ENCODE results near the gene HIGD1A.

The HIGD1A gene

DNA sequence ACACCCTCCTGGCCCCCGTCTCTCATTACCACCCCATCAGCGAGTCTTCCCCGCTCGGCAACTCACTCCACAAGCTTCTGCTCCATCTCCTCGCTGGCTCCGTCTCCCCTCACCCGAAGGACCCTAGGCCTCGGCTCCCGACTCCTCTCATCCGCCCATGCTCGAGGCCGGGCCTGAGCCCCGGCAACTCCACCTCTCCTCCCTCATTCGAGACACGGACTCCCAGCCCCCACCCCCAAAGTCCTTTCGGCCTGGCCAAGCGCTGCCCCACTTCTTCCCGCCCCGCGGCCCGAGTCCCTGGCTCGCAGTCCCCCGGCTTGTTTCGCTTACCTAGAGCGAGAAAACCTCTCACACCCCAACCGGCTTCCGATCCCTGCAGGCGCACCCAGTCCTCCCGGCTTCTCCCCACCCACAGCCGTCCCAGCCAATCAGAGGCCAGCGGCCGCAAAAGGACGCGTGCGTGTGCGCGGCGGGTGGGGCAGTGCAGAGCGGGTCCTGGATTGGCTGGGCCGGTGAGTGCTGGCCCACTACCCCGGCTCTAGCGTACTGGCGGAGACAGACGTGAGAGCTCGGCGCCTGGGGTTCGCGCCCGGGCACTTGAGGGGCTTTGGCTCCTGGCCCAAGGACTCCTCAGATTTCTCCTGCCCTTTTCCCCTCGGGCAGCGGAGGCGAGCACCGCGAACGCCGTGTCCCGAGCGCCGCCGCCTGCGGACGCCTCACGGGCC is at the start of gene HIGD1A:
Gene HIGD1A, minus strand, starts transcription at position 385 of the 725 bp plus-strand sequence. CDS start 10,237 bp downstream, outside the sequence.
- peak; percentile 96 for FAIRE-seq

DNA sequence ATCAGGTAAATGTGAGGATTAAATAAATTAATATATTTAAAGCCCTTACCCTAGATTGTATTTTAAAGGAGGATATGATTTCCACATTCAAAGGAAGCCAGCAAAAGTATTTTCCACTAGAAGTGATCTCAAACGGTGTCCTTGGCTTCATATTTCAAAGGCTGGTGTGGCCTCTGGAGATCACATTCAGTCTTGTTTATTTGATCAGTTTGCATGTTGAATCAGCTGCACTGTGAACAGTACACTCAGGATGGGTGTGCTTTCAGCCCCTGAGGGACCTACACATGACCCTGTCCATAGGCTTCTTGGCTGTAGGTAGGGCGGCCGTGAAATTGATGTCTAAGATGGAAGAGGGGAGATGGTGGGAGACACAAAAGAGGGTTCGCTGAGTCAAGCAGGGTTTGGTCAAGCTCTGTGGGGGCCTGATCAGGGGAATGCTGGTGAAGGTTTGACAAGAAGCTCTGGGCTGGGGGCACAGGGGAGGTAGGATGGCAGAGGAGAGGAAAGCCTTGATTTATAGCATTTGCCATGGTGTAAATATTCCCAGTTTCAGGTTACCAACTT is 49.5 kb upstream of the HIGD1A start:
- no peak for FAIRE-seq

DNA sequence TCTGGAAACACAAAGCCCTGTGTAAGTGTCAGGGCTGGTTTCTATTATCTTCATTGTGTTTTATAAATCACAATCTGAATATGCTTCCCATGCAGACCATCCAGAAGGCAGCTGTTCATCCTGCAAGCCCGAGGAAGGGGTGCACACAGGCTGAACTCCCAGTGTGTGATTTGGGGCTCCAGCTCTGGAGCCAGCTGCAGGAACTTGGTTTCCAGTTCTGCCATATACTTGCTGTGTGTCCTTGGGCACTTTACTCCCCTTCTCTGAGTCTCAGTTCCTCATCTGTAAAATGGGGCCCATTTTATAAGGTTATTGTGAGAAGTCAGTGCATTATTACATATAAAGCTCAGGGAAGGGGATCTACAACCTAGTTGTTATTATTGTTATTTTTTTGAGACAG is 48.8 kb upstream of the HIGD1A start:
- FAIRE-seq, result no peak

DNA sequence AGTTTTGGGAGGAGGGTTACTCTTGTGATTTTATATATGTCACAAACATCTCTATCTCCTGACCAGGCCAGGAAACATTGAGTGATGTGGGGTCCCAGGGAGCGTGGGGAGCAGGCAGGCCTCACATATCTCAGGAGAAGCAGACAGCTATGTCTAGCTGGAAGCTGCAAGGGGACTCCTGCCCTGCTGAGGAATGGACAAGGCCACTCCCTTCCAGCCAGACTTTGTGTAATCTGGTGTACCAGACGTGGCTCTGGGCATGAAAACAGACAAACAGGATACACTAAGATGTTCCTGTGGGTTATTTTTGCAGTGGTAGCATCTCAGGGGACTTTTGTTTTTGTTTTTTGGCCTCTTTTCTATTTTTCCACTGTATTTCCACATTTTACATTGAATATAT is 48.2 kb upstream of the HIGD1A start:
- no peak for FAIRE-seq

DNA sequence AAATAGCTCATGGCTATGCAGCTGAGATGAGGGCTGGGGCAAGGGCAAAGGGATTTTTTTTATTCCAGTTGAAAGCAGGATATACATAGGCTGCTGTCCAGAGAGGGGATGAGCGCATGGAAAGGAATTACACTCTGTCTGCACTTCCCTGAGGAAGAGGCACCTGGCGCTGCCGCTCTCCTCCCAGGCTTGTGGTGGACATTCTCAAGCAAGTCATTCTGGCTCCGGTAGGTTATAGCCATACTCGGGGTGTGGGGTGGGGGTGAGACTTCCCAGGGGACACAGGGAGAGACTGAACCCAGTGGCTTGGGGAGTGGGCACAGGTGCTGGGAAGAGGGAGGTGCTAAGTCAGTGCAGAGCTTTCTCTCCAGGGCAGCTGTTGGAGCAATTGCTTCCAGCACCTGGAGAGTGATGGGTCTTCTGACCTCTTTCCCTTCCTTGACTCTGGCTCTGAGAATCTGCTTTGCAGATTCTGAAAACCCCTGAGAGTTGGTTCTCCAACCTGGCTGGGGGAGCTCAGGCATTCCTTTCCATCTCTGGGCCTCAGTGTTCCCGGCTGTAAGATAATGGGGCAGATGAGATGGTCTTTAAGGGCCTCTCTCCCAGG is 47.0 kb upstream of the HIGD1A start:
- no peak for FAIRE-seq

DNA sequence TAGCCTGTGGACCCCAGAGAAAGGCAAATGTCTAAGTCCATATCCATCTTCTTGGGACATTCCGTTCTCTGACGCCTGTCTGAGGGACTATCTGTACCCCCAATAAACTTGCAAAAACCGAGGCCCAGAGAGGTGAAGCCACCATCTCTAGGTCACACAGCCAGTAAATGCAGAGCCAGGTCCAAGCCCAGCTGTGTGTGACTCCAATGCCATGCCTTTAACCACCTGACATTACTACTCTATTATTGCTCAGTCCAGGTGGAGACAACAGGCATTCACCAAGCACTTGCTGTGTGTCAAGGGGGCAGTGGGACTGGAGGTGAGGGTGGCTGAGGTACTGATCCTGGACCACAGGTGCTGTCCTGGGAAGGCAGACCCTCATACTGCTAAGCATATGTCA is 46.0 kb upstream of the HIGD1A start:
- FAIRE-seq, result no peak

DNA sequence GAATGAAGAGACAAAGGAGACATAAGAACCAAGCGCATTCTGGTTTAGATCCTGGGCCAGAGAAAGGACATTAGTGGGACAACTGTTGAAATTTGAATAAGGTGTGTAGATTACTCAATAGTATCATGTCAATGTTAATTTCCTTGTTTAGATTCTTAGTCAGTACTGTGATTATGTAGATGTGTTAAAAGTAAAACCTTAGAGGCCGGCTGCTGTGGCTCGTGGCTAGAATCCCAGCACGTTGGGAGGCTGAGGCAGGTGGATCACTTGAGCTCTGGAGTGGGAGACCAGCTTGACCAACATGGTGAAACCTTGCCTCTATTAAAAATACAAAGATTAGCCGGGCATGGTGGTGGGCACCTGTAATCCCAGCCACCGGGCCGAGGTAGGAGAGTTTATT is 44.7 kb upstream of the HIGD1A start:
- no peak for FAIRE-seq

DNA sequence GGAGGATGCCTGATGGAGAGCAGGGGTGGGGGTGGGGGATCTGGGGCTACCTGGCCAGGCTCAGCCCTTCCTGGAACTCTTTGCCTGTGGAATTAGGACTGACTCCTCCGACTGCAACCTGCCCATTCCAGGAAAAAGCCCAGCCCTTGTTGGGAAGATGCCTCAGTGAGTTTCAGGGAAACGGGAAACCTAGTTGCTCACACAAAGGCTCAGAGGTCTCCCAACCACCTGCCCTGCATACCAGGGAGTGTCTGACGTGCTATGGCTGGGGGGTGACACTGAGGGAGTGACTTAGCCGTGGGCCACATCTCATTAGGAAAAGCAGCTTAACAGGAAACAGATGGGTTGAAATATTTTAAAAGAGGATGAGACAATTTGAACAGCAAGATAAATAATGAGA is 43.4 kb upstream of the HIGD1A start:
- no peak for FAIRE-seq

DNA sequence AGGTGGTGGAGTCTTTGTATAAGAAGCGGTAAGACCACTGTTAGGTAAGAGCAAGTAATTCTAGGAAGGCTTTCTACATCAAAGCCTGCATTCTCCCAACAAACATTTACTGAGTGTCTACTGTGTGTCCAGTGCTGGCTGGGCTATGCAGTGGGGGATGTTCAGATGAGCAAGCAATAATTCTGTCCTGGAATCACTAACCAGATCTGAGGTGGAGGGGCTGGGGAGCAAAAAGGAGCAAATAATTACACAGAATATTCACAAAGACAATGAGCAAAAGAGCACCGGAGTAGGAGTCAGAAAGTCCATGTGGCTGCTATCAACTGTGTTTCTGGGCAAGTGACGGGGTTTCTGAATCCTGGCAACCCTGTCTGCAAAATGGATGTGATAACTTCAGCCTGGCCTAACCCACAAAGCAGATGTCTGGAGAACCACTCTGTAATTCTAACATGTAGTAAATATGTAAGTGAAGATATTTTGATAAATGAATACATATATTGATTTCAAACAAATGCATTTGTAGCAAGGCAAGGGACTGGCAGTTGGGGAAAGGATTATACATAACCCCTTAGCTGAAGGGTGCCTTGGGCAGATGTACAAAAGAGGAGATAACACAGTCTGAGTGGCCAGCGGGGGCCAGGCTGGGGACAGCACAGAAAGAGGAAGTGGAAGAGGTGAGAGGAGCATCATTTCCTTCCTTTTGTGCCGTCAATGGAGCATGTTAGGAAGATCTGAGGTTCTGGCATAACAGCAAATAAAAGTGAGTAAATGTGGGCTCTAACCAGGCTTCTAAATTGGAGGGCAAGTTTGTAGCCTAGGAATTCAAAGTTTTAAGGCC is 42.6 kb upstream of the HIGD1A start:
- no peak for FAIRE-seq

DNA sequence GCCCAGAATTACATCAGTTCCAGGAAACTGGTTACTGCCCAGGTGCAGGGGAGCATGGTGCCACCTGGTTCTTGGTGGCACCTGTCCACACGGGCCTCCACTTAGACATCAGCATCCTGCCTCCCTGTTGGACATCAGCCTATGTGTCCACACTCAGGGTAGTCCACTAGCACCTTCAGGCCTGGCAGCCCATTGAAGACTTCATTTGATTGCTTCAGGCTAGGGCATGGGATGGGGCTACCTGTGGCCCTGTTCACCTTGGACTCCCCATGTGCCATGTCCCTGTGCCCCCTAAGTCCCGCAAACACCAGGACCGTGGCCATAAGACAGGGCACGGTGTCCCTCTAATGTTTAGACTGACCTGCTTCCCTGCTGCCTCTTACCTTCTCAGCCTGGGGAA is 40.5 kb upstream of the HIGD1A start:
- no peak for FAIRE-seq

DNA sequence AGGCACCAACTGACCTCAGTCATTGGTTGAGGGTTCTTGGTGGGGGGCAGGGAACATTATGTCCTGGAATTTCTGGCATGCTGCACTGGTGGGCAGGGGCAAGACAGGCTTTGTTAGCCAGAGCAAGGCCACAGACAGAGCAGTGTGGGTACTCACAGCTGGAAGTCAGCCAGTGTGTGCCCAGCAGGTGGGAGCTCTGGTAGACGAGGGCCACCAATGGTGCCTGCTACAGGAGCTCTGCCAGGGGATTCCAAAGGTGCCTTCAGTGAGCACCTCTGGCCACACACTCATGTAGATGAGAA is 40.1 kb upstream of the HIGD1A start:
- FAIRE-seq, result no peak

DNA sequence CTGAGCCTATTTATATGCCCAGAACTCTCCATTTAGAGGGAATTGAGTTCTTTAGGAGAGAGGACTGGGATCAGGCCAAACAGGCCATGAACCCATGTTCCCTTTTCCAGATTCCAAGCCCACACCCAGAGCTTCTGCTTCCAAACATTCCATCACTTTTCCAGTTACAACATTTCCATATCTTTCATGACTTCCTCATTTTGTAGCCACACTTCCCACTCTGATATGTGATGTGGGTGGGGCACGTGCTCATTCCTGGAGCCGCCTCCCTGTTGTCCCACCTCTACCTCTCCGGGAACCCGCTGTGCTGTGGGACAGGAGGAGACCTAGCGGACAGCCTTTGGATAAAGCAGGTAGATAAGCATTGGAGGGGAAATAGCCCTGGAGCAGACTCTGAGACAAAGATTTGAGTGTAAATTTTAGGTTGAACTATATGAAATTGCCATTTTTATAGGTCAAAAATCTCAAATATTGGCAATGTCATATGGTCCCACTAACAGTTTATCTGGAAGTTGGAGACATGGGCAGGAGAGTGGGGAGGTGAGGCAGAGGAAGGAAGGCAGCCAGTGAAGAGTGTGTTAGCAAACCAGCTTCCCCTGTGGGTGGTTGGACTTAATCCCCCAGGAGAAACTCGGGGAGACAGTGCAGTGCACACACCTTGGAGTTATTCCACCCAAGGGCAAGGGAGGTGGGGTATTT is 39.6 kb upstream of the HIGD1A start:
- no peak for FAIRE-seq

DNA sequence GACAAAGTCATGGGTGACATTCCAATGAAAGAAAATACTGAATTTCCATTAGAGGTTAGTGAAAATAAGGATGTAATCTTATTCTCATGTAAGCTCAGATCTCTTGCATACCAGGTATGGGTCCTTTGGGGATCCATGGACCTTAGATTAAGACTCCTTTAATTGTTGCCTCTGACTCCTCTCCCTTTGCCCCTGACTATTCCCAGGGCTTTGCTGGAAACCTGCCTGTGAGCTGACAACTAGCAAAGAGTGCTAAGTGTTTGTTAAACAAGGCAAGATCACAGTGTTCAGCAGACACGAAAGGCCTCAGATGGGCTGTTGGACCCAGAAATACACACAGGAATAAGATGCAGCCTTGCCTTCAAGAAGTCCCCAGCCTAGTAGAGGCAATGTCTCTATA is 37.0 kb upstream of the HIGD1A start:
- FAIRE-seq, result no peak

DNA sequence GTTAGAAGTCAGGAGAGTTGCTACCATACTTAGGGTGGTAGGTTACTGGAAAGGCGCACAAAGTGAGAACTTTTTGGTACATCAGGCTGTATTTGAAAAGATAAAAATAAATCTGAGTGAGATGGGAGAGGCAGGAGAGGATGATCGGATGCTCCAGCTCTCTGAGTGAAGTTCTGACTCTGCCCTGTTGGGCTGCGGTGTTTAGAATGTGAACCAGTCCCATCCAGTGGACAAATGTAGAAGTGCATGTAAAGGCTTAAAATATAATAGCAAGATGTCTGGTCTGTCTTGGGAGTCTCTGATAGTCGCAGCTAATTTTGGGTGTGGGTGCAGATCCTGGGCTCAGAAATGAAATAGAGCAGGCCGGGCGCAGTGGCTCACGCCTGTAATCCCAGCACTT is 35.3 kb upstream of the HIGD1A start:
- FAIRE-seq, result peak; percentile 69

DNA sequence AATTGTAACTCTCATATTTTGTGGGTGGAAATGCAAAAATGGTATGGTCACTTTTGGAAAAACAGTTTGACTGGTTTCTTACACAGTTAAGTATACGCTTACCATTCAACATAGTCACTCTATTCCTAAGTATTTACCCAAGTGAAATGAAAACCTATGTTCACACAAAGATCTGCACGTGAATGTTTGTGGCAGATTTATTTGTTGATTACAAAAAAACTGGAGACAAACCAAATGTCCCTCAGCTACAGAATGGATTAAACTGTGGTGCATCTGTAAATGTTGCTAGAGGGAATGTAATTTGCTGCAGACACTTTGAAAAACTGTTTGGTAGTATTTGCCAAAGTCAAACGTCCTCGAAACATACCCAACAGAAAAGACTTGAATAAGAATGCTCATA is 34.3 kb upstream of the HIGD1A start:
- FAIRE-seq, result no peak

DNA sequence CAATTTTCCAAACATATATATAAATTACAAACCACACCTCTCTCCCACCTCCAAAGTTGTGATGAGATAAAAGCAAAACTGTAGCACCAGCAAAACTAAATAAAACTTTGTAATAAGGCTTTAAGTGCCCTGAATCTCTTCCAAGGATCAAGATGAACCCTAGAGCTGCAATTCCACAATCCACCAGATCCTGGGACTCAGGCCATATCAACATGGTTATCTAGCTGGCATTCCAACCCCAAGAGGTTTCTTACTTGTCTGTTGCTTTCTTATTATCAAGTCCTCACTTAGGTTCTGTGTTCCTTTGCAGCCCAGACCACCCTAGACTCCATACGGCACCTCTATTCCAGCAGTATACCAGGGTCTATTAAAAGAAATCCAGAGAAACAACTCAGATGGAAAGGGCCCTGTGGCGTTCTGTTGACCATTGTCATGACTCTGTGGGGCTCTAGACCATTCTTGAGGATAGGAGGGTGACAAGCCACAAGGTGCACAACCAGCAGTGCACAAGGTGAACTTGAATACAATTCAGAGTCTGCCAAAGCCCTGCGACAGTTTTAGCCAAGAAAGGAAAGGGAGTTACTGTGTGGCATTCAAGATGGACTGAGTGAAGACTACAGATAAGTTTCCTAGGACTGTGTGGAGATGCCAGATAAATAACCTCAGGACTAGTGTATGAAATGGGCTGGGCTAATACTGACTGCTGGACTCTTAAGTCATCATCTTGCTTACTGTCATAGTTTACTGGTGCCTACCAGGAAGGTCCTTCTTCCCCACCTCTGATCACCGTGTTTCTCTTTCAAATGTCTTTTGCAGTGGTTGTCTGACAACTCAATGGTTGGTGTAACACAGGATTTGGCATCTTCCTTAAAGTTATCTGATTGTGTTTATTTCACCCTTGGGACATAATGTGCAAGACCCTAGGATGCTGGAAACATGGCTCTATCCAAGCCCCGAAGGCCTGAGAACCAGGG is 32.1 kb upstream of the HIGD1A start:
- no peak for FAIRE-seq

DNA sequence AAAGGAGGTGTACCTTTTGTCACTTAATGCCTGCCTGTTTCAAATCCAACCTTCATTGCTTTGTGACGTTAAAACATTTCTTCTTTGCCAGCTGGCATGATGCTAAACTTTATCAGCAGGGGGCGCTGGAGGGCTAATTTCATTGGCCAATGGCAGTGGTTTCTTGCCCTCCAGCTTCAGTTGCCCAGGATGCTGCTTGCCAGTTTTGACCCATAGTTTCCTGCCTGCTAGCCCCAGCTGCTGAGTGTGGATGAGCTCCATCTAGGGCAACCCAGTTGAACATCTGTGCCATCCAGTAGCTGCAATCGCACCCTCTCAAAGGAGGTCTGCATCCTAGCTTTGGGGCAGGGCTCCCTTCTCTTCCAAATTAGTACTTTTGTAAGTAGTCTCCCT is 27.0 kb upstream of the HIGD1A start:
- no peak for FAIRE-seq

DNA sequence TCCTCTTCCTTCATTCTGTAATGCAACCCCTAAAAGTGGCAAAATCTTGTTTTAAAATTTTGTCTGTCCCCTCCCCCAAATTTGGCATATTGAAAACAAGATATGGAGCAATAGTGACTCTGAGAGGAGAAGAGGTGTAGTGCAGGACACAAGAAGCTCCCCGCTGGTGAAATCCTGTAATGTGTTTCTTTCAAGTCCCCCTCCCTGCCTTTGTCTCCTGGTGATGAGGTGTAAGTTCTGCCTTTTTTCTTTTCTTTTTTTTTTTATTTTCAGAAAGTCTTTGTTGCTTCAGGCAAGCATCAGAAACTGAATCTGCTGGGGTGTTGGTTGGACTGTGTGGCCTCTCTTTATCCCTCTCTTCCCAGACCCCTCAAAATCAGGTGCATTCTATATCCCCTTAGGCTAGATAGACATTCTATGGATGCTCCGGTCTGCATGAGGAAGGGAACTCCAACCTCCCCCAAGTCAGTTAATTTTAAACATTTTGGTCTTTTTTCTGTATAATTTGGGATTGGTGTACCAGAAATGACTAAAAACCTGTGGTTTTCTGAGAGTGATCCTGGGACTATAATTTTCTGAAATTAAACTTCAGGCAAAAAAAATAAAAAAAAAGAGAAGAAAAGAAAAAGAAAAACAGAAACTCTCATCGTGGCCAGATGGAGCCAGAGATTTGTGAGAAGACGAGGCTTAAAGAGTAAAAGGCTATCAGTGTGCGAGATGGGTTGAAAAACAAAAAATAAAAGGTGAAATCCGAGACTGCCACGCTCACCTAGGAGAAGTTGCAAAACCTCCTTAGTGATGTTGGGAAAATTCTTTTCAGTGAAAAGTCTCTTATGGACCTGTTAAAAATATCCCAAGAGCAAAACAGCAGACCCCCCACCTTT is 26.4 kb upstream of the HIGD1A start:
- FAIRE-seq, result no peak

DNA sequence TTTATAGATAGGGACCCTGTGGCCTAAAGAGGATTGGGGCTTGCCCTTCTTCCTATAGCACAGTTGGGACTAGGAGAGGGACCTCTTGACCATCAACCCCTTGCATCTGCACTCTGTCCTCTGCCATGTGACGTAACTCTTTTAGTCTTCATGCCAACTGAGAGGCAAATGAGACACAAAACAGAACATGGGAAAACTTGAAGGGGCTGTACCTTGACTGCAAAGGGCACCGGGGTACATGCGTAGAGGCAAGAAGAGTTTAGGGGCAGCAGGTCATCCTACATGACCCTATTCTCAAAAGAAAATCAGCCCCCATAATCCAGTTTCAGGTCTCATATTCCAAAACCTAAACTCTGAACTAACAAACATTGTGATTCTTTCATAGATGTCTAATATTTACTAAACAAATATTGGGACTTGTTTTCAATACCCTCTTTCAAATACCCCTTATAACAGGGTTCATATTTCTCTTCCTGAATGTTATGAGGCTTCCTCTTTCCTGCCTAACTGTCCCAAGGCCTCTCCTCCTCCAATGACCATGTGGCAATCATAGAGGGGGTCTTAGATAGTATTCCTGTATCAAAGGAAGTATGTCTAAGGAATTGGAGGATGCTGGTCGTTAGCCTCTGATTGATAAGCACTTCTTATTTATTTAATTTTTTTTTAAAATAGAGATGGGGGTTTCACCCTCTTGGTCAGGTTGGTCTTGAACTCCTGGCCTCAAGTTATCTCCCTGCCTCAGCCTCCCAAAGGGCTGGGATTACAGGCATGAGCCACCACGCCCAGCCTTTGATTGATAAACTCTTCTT is 25.5 kb upstream of the HIGD1A start:
- FAIRE-seq, result no peak

DNA sequence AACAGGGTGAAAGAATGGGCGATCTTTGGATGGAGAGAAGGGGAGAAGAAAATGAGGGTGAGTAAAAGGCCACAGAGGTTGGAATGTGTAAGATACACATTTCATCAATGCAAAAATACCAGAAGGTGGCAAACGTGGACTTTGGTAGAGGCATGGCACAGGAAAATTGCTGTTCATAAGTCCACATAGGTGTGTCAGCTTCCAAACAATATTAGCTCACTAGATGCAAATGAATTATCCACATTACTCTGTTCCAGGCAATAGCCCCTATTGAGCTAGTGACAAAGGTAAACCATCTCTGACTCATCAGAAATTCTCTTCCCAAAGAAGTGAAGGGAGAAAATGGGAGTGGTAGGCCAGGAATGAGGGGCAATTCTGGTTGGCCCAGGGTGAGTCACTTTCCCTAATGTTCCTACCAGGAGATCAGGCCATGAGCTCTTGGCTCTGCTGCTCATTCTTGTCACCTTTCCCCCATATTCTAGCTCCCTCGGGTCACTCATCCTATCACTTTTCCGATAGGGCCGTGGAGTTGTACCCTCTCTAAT is 24.9 kb upstream of the HIGD1A start:
- no peak for FAIRE-seq

Measured in G401.6 (cell line).